Measurements from ENCODE around the gene MECR. TPM values are rescaled to one million over a fixed set of nuclear protein-coding genes. Genes with fewer than 3 reads are reported as not detected.

Gene MECR
- total RNA-seq, 4 donors from 2014 or later, result 7.4 to 23.4 (median 20.7) TPM

DNA sequence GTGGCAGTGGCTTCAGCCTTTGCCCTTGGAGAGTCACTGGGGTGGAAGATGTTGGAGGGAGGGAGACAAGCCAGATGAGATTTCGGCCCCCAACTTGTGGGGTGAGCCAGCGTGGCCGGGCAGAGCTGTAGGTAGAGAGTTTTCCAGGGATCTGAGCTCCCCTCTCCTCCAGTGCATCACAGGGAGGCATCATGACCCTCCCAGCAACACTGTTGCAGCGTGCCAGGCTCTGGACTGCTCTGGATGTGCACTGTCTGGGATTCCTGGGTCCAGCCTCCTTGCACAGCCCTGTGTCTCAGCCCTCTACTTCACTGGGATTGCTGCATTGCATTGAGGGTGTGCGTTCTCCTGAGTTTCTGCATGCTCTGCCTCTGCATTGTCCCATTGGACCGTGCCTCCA lies 14.5 kb upstream of the MECR start:
- Histone ChIP-seq H3K27ac (no peak overlapping the region), H3K4me1 (no peaks in the 10 kb centered on the region), H3K27me3 (no peaks in the 10 kb centered on the region), H3K9me3 (no peaks in the 10 kb centered on the region), H3K36me3 (no peaks in the 10 kb centered on the region), H3K4me3 (no peak overlapping the region)
- TF ChIP-seq CTCF (IDR thresholded peaks at IDR 0.05) (no peak), POLR2A (IDR thresholded peaks at IDR 0.05) (no peak)
- DNase-seq, result no peak
- intact Hi-C loops (cut with DNase I; ENCODE audit: low total_unique reads), result loop anchor here (10.0 kb wide), 2 partner anchors 840 to 1130 kb away; no protein-coding TSS in a partner anchor

GRCh38 chr1:29243871-29244200 lies 13.1 kb upstream of the MECR start:
- Histone ChIP-seq H3K4me3 (no peak overlapping the region), H3K36me3 (no peaks in the 10 kb centered on the region), H3K27me3 (no peaks in the 10 kb centered on the region), H3K9me3 (no peaks in the 10 kb centered on the region), H3K4me1 (no peaks in the 10 kb centered on the region), H3K27ac (no peak overlapping the region)
- intact Hi-C loops (cut with DNase I; ENCODE audit: low total_unique reads), result loop anchor here (10.0 kb wide), 2 partner anchors 841 to 1131 kb away; no protein-coding TSS in a partner anchor
- no peak for DNase-seq
- TF ChIP-seq CTCF (IDR thresholded peaks at IDR 0.05) (no peak), POLR2A (IDR thresholded peaks at IDR 0.05) (no peak)

- no peaks in the 10 kb centered on the region for H3K9me3 ChIP-seq
- DNase-seq, result no peak
- H3K4me3 ChIP-seq, result no peak overlapping the region
- H3K36me3 ChIP-seq, result no peaks in the 10 kb centered on the region
- no peaks in the 10 kb centered on the region for H3K4me1 ChIP-seq
- H3K27ac ChIP-seq, result no peak overlapping the region
- TF ChIP-seq POLR2A (IDR thresholded peaks at IDR 0.05) (no peak), CTCF (IDR thresholded peaks at IDR 0.05) (no peak)
- intact Hi-C loops (cut with DNase I; ENCODE audit: low total_unique reads), result loop anchor here (10.0 kb wide), 2 partner anchors 842 to 1132 kb away; no protein-coding TSS in a partner anchor
- H3K27me3 ChIP-seq, result no peaks in the 10 kb centered on the region
These were observed 12.5 kb upstream of the MECR start for GRCh38 chr1:29243023-29243870.

DNA sequence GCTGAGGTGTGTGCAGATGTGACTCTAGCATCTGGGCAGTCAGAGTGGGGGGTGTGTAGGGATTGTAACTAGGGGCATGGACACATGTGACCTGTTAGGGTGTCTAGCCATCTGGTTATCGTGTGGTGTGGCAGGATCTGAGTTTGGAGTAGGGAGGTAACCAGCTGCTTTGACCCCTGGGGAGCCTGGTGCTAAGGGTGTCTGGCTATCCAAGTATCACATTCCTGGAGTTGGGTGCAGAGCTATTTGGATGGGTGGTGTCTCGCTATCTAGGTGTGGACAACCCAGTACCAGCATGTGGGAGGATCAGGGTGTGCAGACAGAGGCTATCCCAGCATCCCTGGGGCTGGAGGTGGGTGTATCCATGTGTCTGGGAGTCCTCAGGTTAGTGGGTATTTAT lies 10.3 kb upstream of the MECR start:
- Histone ChIP-seq H3K27ac (no peak overlapping the region), H3K4me1 (peaks cover 0 to 3% of the 10 kb centered on the region in 2 donors), H3K9me3 (no peaks in the 10 kb centered on the region), H3K36me3 (no peaks in the 10 kb centered on the region), H3K4me3 (no peak overlapping the region), H3K27me3 (no peaks in the 10 kb centered on the region)
- intact Hi-C loops (cut with DNase I; ENCODE audit: low total_unique reads), result loop anchor here (10.0 kb wide), 2 partner anchors 844 to 1134 kb away; no protein-coding TSS in a partner anchor
- DNase-seq, result no peak
- no peak for TF ChIP-seq CTCF (IDR thresholded peaks at IDR 0.05)
- TF ChIP-seq POLR2A (IDR thresholded peaks at IDR 0.05), result no peak

DNA sequence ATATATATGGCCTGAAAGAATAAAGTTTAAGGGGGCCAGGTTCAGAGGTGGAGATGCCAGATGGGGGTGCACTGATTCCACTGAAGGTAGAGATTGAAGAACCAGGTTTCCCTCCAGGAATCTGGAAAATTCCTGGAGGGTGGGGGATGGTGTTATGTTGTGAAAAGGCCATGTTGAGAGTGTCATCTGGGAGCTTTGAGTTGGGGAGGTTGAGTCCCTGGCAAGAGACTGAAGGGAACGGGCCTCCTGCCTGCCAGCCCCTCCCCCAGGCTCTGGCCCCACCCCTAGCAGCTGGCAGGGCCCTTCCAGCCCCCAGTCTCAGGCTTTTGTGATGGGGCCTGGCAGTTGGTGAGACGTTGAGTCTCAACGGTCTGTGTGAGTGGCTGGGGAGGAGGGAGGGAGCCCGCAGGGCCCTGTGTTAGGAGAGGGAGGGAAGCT lies 9.7 kb upstream of the MECR start:
- TF ChIP-seq CTCF (IDR thresholded peaks at IDR 0.05) (no peak), POLR2A (IDR thresholded peaks at IDR 0.05) (no peak)
- intact Hi-C loops (cut with DNase I; ENCODE audit: low total_unique reads), result loop anchor here (10.0 kb wide), 2 partner anchors 844 to 1134 kb away; no protein-coding TSS in a partner anchor
- DNase-seq, result no peak

More for the DNA sequence above, 9.7 kb upstream of the MECR start:
- H3K27me3 ChIP-seq, result no peaks in the 10 kb centered on the region
- no peaks in the 10 kb centered on the region for H3K36me3 ChIP-seq
- H3K4me3 ChIP-seq, result no peak overlapping the region
- no peaks in the 10 kb centered on the region for H3K9me3 ChIP-seq
- H3K4me1 ChIP-seq, result peaks cover 0 to 4% of the 10 kb centered on the region in 2 donors
- H3K27ac ChIP-seq, result no peak overlapping the region

Data from uterus (tissue), 4 donors.